ENCODE measurements around the gene TRPV3.
A peak's percentile ranks its signal among the peaks of the same experiment; 100 is the strongest.
"Not testable (repeated sequence)": the region's sequence is repeated elsewhere in the genome, so short reads cannot be mapped to it uniquely, and the experiment has no call there.

TRPV3 gene

GRCh38 chr17:3574231-3574630 lies 16.6 kb upstream of the TRPV3 start:
- no peak for DNase-seq (ENCODE audit: low read depth in 4 of 4, low spot score in 1 of 4)

- DNase-seq (ENCODE audit: low read depth in 4 of 4, low spot score in 1 of 4): no peak
Observed at GRCh38 chr17:3573246-3574100, 15.9 kb upstream of the TRPV3 start.

- DNase-seq (ENCODE audit: low read depth in 4 of 4, low spot score in 1 of 4): no peak
Observed at GRCh38 chr17:3572231-3572630, 14.6 kb upstream of the TRPV3 start.

- DNase-seq (ENCODE audit: low read depth in 4 of 4, low spot score in 1 of 4): no peak
Observed at GRCh38 chr17:3571043-3571900, 13.7 kb upstream of the TRPV3 start.

GRCh38 chr17:3569534-3570137 lies 12.0 kb upstream of the TRPV3 start:
- DNase-seq (ENCODE audit: low read depth in 4 of 4, low spot score in 1 of 4): no peak

GRCh38 chr17:3566551-3566950 lies 8.9 kb upstream of the TRPV3 start:
- DNase-seq (ENCODE audit: low read depth in 4 of 4, low spot score in 1 of 4): no peak

- no peak for DNase-seq (ENCODE audit: low read depth in 4 of 4, low spot score in 1 of 4)
Observed at GRCh38 chr17:3565143-3565542, 7.5 kb upstream of the TRPV3 start.

- DNase-seq (ENCODE audit: low read depth in 4 of 4, low spot score in 1 of 4): not testable (repeated sequence)
Observed at GRCh38 chr17:3564241-3564640, 6.6 kb upstream of the TRPV3 start.

- DNase-seq (ENCODE audit: low read depth in 4 of 4, low spot score in 1 of 4): no peak
Observed at GRCh38 chr17:3559270-3559645, 1.6 kb upstream of the TRPV3 start.

GRCh38 chr17:3558603-3559269 lies 1.1 kb upstream of the TRPV3 start:
- peak in 1 of 4 experiments; percentile 25 for DNase-seq (ENCODE audit: low read depth in 4 of 4, low spot score in 1 of 4)

GRCh38 chr17:3556916-3557767 lies 470 bp downstream of the TRPV3 start:
- DNase-seq (ENCODE audit: low read depth in 4 of 4, low spot score in 1 of 4): no peak

- no peak for DNase-seq (ENCODE audit: low read depth in 4 of 4, low spot score in 1 of 4)
Observed at GRCh38 chr17:3556239-3556915, 1.2 kb downstream of the TRPV3 start.

GRCh38 chr17:3555189-3555796 lies 2.3 kb downstream of the TRPV3 start:
- no peak for DNase-seq (ENCODE audit: low read depth in 4 of 4, low spot score in 1 of 4)

- no peak for DNase-seq (ENCODE audit: low read depth in 4 of 4, low spot score in 1 of 4)
Observed at GRCh38 chr17:3554440-3554839, 3.2 kb downstream of the TRPV3 start.

GRCh38 chr17:3553419-3554401 lies 3.9 kb downstream of the TRPV3 start:
- DNase-seq (ENCODE audit: low read depth in 4 of 4, low spot score in 1 of 4): no peak

- no peak for DNase-seq (ENCODE audit: low read depth in 4 of 4, low spot score in 1 of 4)
Observed at GRCh38 chr17:3552916-3553315, 4.7 kb downstream of the TRPV3 start.

- no peak for DNase-seq (ENCODE audit: low read depth in 4 of 4, low spot score in 1 of 4)
Observed at GRCh38 chr17:3551189-3551588, 6.4 kb downstream of the TRPV3 start.

GRCh38 chr17:3549610-3550162 lies 7.9 kb downstream of the TRPV3 start:
- no peak for DNase-seq (ENCODE audit: low read depth in 4 of 4, low spot score in 1 of 4)
